Transverse colon (tissue), 3 donors: ENCODE measurements around the gene PCLO.

Source experiments
- POLR2A ChIP-seq: fragments of 450-650 bp; IDR thresholded peaks from one replicate; pipeline ENCODE4 v1.6.1; 2016; ENCODE audit warnings: antibody characterized with exemption, mild to moderate bottlenecking, moderate library complexity
- POLR2AphosphoS5 ChIP-seq, 3 donors: sonication (generic); formaldehyde crosslinking; IDR thresholded peaks; one replicate each; pipeline ENCODE4 v1.6.1; 2016; ENCODE audit warnings: antibody characterized with exemption in 3 of 3

- TF ChIP-seq POLR2AphosphoS5 (IDR thresholded peaks at IDR 0.05) (no peak), POLR2A (no peak)
Measured at GRCh38 chr7:83156006-83156405, 6.7 kb downstream of the PCLO start.
